GM03348 (cell line): ENCODE measurements around the gene OR10H1.
"Not testable (repeated sequence)": the region's sequence is repeated elsewhere in the genome, so short reads cannot be mapped to it uniquely, and the experiment has no call there.

Experiments used
- DNase-seq: peaks from one replicate; pipeline ENCODE4 v3.0.0; 2012; ENCODE audit warnings: low spot score

Gene OR10H1

DNA sequence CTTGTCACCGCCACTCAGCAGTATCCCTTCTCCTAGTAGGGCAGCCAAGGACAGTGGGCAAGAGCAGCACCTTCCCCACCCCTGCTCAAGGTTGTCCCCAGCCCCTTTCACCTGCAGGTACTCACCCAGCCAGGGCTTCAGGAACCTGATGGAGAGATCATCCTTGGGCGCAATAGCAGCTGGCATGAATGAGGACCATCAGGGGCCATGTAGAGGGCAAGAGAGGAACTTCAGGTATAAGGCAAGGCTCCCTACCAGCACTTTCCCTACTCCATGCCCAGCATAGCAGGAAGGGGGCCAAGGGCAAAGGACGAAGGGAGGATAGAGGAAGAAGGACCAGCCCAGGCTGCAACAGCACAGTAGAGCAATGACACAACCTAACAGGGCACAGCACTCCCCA, 41.3 kb downstream of the OR10H1 start:
- not testable (repeated sequence) for DNase-seq

- no peak for DNase-seq
Observed at GRCh38 chr19:15769586-15769985, 45.9 kb downstream of the OR10H1 start.

GRCh38 chr19:15759962-15760565, 55.4 kb downstream of the OR10H1 start:
- DNase-seq: no peak

- no peak for DNase-seq
Observed at GRCh38 chr19:15758379-15758778, 57.1 kb downstream of the OR10H1 start.
